ENCODE measurements around the gene TNFRSF14.

TNFRSF14 gene

DNA sequence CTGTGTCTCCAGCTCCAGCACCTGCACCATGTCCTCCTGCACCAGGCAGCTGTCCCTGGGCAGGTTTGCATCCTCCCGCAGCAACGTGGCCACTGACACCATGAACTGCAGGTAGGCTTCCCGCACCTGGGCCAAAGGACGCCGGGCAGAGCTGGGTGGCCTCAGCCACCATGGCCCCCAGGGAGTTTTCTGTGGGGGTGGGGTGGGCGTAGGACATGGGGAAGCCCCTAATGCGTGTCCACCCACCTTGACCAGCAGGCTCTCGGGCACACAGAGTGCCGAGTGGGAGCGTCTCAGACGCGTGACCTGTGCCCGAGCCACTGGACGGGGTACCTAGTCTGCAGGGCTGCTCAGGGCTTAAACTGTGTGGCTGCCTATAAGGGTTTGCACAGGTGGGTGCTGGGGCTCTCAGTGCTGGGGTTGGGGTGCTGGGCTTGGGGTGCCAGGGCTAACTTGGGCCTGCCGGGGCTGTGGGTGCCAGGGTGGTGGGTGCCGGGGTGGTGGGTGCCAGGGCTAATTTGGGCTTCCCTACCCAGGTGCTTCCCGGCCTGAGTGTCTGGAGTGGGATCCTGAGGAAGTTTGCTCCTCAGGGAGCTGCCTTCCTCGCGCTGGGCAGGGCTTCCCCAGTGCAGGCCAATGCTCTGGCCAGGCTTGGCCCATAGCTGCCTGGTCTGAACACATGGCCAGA, 48.1 kb downstream of the TNFRSF14 start:
- DNase-seq, result no peak

DNA sequence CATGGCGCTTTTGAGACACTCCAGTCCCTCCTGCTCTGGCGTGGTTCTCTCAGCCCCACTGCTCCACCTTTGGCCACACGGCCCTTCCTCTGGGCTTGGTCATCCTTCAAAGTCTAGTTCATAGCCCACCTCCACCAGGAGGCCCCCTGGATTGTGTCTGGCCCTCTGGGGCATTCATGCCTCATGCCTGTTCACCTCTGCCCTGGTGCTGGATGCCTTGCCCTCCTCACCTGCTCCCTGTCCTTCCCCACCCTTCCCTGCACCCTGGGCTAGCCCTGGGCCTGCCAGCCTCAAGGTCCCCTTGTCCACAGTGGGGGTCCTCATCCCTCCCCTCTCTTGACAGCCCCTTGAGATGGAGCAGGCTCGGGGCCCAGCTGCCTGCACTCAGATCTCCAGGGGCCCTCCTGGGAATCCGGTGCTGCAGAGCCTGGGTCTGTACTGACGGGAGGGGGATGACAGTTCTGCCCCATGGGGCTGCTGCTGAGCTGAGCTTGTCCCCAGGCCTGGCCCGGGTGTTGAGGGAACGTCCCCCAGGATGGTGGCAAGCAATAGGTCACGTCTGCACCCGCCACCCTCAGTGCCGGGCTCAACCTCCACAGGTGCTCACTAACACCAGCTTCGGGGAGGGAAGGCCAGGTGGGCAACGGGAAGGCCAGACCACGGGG, 48.8 kb downstream of the TNFRSF14 start:
- no peak for DNase-seq

DNA sequence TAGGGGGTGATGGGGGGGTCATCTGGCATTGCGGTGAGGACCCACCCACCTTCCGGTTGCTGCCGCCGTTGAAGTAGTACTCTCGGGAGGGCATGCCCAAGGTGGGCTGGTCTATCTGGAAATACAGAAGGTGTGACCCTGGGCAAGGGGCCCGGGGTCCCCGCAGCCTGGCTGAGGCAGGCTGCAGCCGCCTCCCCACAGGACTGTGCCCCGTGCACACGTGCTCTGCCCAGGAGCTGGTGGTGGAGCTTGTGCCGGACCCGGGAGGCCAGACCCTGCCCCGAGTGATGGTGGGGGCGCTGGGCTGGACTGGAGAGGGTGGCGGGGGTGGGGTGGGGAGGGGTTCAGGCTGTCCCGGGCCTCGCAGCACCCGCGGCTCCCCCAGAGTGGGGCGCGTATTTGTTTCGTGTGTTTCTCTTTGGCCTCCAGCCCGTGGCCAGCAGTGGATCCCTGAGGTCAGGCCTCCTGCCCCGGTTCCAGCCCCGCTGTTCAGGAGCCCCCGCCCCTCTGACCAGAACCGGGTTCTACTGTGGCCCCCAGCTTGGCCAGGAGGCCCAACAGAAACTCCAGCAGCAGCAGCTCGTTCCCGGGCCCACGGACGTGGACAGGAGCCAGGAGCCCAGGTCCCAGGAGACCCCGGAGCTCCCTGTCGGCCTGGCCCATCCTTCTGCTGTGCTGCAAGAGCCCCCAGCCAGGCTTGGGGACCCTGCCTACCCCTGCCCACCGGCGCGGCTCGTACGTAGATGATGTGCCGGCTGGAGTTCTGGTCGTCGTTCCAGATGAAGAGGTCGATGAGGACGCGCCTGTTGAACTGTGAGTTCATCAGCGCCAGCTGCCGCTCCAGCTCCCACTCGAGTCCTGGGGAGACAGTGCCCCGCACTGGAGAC, 49.6 kb downstream of the TNFRSF14 start:
- DNase-seq, result no peak

DNA sequence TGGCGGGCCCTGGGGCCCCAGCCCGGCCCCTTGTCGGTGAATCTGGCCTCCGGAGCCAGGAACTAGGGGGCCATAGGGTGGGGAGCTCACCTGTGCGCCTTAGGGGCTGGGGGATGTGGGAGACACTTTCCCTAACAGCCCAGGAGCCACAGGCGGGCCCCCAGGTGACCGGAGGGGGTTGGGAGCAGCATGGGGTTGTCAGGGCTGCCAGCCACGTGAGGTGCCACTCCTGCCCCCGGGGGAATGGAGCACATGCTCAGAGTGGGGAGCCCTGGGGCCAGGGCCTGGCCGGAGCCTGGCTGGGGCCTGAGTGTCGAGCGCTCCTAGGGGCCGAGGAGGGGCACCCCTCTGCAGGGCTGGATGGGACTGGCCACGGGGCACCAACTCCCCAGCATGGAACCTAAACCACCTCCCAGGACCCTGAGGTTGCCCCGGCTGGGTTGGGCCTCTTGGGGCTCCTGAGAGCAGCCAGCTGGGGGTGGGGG, 50.3 kb downstream of the TNFRSF14 start:
- no peak for DNase-seq

DNA sequence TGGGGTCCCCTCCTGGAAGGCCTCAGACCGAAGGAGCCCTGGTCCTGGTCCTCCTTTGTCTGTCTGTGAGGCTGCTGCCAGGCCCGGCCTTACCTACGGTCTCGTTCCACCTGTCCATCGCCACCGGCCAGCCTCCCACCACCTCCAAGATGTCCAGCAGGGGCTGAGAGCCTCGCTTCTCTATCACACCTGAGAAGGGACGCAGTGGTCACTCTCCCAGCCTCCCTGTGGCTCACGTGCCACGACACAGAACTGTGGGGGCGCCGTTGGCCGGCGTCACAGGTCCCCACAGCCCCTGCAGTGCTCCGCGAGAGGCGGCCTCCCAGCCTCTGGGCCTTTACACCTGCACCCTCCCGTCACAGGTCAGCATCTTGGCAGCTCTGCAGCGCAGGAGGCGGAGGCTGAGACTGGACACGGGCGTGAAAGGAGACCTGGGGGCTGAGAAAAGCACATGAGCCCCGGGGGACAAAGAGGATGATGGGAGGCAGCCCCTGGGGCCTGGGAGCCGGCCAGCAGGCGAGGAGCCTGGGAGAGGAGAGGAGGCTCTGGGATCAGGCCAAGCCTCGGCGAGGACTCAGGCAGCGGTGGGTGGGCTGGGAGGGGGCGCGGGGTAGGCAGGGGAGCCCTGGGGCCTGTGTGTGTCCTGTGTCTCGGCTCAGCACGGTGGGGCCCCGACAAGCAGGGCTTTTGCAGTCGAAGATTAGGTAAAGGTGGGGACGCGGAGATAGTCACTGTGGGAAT, 50.9 kb downstream of the TNFRSF14 start:
- no peak for DNase-seq

DNA sequence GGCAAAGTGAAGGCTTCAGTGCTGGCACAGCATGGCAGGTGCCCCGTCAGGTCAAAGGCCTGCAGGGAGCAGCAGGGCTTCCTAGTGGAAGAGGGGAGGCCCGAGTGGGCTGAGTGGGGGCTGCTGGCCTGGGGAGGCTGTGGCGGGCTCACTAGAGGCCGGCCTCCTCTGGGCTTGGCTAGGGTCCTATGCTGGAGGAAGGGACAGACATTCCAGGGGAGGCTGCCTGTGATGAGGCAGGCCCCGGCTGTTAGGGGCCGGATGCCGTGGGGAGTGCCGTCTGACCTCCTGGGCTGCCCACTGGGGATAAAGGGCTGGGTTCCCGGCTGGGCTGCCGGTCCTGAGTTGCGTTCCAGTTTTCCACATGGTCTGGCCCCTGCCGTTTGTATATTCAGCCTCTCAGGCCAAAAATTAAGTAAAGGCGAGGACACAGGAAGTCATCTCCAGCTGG, 51.5 kb downstream of the TNFRSF14 start:
- no peak for DNase-seq

DNA sequence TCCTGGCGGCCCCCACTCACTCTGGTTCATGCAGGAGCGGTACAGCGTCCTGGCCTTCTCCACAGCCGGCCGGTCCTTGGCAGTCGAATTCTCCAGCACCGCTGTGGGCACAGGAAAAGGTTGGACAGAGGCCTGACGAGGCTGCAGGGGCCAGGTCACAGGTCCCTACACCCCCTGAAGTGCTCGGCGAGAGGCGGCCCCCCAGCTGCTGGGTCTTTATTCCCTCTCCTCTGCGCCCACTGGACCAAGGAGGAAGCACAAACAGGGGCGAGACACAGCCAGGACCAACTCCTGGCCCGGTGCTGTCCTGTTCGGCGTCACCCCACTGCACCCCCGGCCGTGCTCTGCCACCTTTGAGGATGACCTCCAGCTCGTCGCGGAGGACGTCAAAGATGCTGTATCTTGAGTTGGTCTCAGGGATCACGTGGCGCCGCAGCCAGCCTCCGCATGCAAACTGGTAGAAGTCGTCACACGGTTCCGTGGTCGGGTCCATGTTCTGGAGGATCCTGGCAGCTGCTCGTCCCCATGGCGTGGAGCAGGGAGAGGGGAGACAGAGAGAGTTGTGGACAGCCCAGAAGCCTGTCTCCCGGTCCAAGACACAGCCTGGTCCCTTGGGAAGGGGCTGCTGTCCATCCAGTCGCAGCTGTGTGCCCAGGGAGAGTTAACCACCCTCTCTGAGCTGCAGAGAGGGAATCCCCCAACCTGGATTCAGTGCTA, 53.3 kb downstream of the TNFRSF14 start:
- DNase-seq, result no peak

DNA sequence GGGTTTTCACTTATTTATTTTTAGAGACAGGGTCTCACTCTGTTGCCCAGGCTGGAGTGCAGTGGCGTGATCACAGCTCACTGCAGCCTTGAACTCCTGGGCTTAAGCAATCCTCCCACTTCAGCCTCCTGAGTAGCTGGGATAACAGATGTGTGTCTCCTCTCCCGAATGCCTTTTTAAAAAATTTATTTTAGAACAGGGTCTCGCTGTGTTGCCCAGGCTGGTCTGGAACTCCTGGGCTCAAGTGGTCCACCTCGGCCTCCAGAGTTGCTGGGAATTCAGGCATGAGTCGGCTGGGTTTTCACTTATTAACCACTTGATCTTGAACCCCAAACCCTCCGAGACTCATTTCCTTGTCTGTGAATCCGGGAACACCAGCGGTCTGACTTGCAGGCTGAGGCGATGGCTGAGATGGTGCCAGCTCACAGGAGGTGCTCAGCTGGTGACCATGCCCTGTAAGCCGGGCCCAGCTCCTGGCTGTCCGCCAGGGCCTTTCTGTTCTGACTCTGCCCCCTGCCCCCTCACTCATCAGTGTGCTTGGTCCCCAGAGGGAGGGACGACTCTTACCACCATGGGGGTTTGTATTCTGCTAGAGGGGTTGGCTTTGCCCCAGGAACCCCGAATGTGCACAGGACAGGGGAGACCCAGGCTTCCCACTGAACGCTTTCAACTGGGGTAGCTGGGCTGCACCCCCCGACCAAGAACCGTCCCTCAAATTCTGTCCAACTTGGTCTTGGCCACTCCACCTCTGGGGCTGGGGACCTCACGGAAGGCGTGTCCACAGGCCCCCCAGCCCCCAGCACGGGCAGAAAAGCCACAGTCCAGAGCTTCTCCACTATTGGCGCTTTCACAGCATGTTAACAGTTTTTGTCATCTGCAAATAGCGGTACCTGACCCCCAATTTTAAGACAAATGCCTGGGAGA, 54.1 kb downstream of the TNFRSF14 start:
- peak in 1 of 3 experiments; percentile 14 for DNase-seq

DNA sequence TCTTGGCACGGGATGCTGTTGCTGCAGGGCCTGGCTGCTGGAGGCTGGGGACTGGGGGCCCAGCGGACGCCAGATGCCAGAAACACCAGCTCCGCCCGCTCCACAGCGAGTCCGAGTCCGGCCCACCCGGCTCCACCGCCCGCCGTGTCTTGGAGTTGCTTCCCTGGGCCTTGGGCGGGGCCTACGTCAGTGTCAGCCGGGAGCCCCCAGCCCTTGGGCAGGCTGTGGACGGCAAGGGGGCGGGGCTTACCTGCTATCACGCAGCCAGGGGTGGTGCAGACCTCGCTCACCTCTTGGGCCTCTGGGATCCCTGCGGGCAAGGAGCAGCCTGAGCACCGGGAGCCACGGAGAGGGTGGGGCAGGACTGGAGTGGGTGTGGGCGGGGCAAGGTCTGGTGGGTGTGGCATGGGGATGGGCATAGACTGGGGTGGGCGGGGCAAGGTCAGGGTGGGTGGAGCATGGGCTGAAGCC, 54.9 kb downstream of the TNFRSF14 start:
- DNase-seq, result peak; percentile 0 to 60 (median 29)

DNA sequence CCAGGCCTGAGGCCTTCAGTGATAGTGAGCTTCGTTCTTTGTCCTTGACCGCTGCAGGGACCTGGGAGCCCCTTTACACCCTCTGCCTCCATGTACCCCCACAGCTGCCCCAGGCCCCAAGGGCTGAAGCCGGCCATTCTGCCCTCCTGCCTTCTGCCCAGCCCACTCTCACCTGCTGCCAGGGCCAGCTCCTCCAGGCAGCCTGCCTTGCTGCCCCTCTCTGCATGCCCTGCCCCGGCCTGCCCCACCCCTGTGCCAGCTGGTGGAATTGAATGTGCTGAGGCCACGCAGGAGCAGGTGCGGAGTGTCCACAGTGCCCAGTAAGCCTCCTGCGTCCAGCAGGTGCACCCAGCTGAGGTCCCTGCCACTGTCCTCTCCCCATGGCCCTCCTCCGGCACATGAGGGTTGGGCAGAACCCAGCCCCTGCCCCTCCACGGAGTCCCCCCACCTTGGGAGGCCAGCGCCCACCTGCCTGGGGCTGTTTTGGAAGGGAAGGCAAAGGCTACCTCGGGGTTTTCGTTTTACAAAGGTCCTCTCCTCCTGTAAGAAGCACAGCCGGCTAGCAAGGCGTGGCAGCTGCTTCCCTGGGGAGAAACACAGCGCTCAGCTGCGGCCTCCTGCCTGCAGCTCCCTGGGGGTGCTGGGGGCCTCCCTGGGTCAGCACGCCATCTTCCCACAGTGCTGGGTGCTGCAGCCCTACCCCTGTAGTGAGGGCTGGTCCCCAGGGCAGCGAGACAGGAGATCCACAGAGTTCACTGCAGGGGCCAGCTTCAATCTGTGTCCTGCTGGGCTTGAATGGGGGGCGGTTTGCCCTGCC, 55.7 kb downstream of the TNFRSF14 start:
- DNase-seq, result peak in 2 of 3 experiments; percentile 49 to 71

DNA sequence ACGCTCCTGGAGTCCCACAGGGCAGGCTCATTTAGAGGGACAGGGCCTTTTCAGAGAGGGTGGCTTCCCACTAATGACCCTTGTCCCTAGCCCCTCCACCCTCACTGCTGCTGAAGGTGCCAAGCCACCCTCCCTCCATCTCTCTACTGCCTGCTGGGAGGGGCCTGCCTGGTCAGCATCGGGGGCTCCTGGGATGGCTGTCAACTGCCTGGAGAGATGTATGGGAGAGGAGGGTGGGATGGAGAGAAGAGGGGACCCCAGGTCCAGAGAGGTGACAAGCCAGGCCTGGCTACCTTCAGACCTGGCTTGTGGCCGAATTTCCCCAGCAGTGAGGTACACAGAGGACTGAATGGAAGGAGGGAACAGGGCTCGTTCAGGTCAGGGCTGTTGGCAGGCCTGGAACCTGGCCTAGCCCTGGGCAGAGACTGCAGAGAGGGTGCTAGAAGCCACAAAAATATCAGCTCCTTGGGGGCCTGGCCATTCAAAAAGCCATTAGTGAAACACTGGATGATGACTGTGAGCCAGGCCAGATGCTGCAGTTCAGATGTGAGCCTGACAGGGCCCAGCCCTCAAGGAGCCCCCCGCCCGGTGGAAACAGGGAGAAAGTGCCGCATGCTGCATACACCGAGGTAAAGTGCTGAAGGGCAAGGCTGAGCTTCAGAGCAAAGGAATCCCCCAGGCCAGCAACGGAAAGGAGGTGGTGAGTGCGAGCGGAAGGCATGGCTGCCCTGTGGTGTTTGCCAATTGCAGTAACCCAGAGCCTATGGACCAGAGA, 56.6 kb downstream of the TNFRSF14 start:
- no peak for DNase-seq
